T47D (cell line): ENCODE data around the gene THSD7A.

Experiments used
- DNase-seq, 2 experiments: peaks; one replicate each; pipeline versions ENCODE4 v3.0.0 to v3.0.0-alpha.2; 2011 to 2012; ENCODE audit warnings: low read depth in 1 of 2, low spot score in 1 of 2
- JUND ChIP-seq: IDR thresholded peaks from 2 replicates; pipeline ENCODE4 v1.6.1; 2012; ENCODE audit warnings: low read depth
- in situ Hi-C: cut with HindIII; loops from 2 replicates; pipeline ENCODE4 v1.10.0; 2016; ENCODE audit warnings: low sequenced_read_pairs, low pct_unique_long_range_greater_than_20kb

Gene THSD7A

DNA sequence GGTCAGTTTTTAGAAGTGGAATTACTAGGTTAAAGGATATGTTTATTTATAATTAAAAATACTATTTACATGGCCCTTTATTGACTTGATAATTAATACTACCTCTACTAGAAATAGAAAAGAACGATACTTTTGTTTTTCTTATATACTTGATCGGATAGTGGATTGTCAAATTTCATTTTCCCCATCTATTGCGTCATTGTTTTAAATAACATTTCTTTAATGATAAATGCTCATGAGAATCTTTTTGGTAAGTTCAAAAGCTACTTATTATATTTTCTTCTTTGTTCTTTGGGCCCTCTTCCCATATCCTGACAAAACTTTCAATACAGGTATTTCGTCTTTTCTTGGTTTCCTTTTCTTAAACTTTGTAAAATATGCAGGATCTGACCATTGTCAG, 465.9 kb downstream of the THSD7A start:
- DNase-seq: no peak
- in situ Hi-C loops: no loop called here
- TF ChIP-seq JUND: no peak

DNA sequence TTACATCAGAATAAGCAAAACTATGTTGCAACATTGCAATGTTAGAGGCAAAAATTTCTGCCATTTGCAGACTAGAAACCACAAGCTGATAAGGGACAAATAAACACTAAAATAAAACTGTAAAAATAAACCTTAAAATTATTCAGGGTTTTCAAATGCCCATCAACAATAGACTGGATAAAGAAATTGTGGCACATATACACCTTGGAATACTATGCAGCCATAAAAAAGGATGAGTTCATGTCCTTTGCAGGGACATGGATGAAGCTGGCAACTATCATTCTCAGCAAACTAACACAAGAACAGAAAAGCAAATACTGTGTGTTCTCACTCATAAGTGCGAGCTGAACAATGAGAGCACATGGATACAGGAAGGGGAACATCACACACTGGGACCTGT, 473.4 kb downstream of the THSD7A start:
- in situ Hi-C loops: no loop called here
- TF ChIP-seq JUND: no peak
- DNase-seq: no peak

DNA sequence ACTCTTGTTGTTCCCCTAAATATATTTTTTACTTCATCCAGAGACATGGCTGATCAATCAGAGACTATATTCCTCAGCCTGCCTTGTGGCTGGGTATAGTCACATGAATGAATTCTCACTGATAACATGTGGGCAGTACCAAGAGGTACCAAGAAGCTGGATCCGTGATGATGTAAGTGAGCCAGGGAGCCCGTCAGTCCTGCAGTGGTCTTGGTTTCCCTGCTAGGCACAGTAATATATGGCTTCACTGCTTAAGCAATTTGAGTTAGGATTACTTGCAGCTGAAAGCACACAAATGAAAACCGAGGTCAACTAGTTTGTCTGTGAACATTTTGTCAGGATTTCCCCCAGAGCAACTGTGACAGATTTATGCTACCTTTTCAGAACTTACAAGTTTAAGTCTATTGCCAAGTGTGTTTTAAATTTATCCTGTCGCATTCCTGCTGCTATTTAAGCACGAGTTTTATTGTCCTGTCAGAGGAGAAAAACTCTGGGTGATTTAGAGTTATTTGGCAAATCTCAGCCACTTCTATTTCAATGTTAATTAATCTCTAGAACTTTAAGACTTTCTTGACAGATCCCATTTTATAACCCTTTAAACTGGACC, 476.5 kb downstream of the THSD7A start:
- TF ChIP-seq JUND: no peak
- in situ Hi-C loops: no loop called here
- no peak for DNase-seq

DNA sequence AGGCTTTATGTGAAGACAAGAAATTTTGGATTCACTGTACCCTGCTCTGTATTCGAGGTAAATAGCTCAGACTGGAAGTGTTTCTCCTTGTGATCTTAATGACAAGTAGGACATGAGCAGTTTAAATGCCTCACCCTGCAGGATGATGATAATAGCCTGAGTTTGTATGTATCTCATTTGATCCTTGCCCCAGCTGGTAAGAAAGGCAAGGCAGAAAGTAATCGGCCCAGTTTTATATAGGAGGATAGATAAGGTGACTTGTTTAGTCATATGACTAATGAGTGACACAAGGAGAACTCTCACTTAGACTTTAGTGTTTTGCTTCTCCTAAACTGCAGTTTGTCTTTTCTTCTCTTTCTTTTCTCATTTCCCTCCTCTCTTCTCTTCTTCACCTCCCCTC, 485.7 kb downstream of the THSD7A start:
- in situ Hi-C loops: no loop called here
- no peak for TF ChIP-seq JUND
- DNase-seq: no peak

DNA sequence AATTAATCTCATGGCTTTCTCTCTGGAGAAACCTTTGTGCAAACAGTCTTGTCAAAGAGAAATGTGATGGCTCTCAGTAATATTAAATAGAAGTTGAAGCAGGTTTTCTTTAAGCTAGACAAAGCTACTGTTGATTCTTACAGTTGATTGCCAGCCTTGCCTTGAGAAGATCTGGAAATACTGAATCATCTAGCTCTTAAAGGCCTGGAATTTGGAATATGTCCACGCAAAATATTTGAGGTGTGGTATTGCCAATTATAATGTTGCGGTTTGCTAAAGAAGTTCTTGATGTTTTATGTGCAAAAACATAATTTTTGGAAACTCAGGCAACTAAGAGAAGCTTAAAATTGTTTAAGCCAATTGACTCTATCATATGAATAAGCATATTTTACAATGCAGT, 486.4 kb downstream of the THSD7A start:
- DNase-seq: no peak

DNA sequence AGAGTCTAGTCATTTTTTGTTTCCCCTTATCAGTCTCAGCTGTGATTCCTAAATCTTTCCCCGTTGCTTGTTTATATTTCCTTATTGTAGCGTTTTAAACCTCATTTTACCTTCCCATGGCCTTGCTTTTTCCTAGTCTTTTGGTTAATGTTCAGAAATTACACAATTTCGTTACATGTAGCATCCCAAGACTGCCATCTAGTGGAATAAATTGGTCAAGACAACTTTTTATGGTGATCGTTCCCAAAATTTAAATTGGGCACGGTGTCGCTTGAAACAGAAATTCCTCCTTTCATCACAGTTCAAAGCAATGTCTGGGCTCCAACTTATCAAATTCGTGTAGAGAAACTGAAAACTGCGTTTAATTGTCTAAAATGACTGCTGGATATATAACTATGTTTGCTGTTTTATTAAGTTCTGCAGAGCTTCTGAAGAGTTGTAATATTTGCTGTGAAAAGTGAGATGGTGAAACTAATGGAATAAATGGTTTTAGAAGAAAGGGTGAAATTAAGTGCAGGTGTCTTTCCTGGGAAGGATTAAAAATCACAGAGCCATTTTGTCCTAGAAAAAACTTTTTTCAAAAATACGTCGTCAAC, 488.1 kb downstream of the THSD7A start:
- in situ Hi-C loops: no loop called here
- DNase-seq: peak in 1 of 2 experiments; percentile 75
- TF ChIP-seq JUND: no peak

More for the DNA sequence above, 486.4 kb downstream of the THSD7A start:
- TF ChIP-seq JUND: no peak
- in situ Hi-C loops: no loop called here

DNA sequence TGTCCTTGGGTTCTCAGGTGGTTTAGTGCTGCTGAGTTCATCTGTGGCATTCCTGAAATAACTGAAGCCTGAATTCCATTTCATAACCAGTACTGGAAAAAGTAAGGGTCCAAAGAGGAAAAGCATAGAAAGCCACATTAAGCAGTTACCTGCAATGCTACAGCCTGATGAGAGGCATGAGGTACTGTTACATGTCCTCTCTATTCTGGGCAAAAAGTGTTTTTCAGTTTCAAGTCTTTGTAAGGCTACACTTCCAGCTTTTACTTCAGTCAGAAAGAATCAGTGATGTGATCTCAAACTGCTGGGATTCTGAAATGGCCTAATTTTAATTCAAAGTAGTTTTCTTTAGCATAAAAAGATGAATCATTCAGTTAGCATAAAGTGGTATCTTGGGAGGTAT, 488.9 kb downstream of the THSD7A start:
- in situ Hi-C loops: no loop called here
- no peak for DNase-seq
- TF ChIP-seq JUND: no peak

DNA sequence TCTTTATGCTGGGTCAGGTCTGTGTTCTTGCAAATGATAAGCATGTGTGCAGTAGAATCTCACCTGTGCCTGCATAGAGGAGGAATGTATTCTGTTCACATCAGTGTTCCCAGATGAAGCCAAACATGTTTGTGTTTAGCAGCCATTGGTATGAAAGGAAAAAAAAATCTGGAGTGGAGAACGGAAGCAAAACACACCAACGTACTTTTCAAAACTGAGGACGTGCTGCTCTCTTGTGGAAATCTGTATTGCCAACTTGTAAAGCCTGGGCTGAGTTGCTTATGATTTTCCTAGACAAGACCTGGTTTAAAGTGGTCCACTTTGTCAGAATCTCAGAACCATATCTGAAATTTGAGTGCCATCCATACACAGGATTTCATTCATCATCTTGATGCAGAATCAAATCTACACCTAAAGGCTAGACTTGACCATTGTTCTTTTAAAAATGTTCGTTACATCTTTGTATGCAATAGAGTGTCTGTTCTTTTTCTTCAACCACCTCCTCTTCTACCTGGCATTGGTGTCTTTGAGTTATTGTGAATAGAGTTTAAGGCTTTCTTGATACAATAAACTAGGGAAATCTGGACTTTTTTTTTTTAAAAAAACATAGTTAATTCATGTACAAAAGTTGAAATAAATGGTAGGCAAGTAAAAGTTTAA, 490.6 kb downstream of the THSD7A start:
- in situ Hi-C loops: no loop called here
- no peak for TF ChIP-seq JUND
- peak in 1 of 2 experiments; percentile 86 for DNase-seq

DNA sequence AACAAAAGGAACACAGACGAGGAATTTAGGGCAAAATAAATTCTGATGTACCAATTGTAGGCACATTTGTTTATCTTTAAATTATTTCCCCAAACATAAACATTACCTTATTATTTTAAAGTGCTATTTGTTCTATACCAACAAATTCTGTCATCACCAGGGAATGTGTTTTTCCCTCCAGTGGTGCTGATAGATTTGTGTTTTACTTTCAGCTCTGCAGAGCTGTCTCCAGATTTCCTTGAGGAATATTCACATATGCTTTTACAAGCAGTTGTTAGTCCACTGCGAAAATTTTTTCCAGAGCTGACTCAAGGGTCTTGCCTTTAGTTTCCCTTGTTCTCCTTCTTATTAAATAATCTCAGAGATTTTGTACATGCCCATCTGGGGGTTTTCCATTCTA, 495.6 kb downstream of the THSD7A start:
- TF ChIP-seq JUND: peak; percentile 13; the same call in 1 of the 2 replicates
- in situ Hi-C loops: no loop called here
- DNase-seq: peak in 1 of 2 experiments; percentile 65

DNA sequence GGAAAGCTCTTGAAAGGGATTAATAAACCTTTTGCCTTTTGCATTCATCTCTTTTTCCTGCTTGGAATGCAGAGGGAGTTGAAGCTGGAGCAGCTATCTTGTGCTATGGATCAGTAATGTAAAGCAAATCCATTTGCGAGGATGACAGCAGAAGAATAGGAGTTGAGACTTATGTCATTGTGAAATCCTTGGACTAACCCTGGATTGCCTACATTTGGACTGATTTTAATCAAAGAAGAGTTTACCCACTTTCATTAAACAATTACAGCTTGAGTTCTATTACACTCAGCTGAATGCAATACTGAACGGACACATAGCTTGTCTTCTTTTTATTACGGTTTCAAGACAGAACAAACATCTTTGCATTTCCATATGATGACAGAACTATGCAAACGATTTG, 496.1 kb downstream of the THSD7A start:
- peak; percentile 71 for TF ChIP-seq JUND
- peak; percentile 6 to 82 for DNase-seq
- in situ Hi-C loops: no loop called here

DNA sequence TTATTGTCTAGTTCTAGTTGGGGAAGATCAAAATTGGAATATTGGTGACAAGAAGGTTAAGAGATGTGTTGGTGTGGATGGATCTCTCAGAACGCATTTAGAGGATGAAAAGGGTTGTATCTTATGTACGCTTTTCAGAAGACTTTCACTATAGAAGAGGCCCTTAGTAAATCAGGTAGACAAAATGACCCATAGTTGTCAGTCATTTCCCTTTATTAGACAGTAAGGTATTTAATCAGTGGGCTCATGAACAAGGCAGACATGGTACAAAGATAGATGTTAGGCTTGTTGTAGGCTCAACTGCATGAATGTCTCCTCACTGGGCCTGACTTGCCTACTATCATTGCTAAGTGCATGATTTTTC, 499.2 kb downstream of the THSD7A start:
- TF ChIP-seq JUND: no peak
- in situ Hi-C loops: no loop called here
- no peak for DNase-seq

DNA sequence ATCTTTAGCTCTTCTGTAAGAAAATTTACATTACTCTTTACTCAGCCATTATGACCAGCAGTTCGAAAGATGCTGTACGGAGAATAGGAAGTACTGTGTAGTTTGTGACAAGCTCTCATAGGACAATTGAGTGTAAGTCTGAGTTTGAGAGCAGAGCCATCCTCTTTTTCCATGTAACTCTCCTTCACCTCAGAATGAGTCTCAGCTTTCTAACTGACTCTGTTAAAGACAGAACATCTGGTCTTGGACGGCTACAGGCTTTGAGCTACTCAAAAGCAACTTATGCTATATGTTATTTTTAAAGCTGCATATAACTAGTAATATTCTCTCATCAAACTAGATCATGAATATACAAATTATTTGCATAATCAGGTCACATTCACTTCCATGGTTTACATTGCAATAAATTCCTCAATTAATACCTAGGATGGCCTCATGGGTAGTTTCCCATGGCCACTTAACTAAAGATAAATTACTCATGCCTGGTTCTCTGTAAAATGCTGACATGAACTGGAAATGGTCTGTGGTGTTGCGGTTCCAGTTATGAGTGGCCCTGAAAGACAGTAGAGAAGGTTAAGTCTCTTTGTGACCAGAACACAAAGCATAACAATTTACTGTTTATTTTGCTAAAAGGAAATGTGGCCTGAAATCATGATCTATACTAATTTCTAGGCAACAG, 499.7 kb downstream of the THSD7A start:
- in situ Hi-C loops: no loop called here
- no peak for TF ChIP-seq JUND
- DNase-seq: no peak

DNA sequence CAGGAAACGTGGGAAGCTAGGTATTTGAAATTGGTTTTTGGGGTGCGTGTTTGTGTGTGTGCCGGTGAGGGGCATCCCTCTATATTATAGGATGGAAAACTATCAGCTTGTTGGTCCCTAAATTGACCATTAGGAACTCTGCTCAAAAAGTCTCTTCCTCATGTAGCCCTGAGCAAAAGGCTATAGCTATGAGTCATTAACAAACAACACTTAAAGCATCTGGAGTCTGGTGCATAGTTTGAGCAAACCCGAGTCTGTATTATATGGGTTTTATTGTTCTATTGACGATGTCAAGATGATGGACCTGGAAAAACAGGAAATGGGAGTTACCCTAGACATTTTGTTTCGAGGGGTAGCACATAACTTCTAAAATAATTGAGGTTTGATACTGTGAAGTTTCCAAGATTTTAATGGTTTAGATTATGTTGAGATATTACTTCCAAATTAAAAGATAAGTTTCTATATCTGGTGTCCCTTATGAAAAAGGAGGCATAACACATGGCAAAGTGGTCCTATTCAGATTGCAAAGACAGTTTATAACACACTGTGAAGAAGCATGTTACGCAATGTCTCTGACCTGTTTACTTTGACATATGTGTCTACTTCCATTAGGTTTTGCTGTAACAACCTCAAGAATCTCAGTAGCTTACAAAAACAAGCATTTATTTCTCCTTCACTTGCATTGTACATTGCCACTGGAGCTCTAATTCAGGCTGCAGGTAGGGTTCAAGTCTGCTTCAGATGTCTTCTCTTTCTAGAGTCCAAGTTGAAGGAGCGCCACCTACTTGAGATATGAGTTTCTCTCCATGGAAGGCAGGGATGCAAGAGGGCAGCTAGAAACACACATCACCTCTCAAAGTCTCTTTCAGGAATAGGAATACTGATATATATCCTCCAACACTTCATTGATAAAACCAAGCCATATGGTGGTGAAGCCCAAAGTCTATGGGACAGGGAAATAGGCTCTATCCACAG, 500.6 kb downstream of the THSD7A start:
- in situ Hi-C loops: no loop called here
- TF ChIP-seq JUND: no peak
- DNase-seq: peak in 1 of 2 experiments; percentile 25
